HL-60/S4 treated with retinoic acid at 250 ng/mL for 4 days and 3 days (cell line): ENCODE measurements around the gene BPIFB1.

Source experiments
- in situ Hi-C: fragments of 300-500 bp; cut with MboI; formaldehyde crosslinking; loops from 2 replicates; pipeline ENCODE4 v1.7.0; 2022; ENCODE audit warnings: low sequenced_read_pairs

BPIFB1 gene

DNA sequence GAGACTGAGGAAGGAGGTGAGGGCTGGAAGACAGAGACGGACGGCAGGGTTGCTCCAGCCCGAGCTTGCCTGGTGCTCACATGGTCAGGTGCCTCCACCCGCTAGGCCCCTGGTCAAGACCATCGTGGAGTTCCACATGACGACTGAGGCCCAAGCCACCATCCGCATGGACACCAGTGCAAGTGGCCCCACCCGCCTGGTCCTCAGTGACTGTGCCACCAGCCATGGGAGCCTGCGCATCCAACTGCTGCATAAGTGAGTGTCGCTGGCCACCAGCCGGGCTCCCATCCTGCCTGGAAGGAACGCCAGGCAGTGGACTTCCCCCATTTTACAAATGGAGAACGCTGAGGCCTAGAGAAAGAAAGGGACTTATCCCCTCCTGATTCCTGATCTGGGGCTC is 7.8 kb downstream of the BPIFB1 start:
- in situ Hi-C loops = loop anchor here (25.0 kb wide), 1 partner anchor 379 kb away; no protein-coding TSS in a partner anchor

DNA sequence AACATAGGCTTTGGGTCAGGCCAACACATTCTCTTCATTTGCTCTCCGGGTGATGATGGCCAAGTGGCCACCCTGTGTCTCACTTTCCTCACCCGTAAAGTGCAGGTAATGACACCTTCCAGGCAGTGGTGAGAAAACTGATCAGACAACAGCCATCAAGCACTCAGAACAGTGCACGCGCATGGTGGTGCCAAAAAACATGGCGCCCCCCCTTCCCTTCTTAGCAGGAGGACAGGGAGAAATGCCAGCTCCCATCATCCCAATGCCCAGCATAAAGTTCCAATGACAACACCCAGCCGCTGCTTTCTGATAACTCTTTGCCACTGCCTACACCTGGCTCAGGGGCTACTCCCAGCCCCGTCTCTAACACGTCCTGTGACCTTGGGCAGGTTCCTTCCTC is 8.4 kb downstream of the BPIFB1 start:
- in situ Hi-C loops = loop anchor here (25.0 kb wide), 1 partner anchor 379 kb away; no protein-coding TSS in a partner anchor

DNA sequence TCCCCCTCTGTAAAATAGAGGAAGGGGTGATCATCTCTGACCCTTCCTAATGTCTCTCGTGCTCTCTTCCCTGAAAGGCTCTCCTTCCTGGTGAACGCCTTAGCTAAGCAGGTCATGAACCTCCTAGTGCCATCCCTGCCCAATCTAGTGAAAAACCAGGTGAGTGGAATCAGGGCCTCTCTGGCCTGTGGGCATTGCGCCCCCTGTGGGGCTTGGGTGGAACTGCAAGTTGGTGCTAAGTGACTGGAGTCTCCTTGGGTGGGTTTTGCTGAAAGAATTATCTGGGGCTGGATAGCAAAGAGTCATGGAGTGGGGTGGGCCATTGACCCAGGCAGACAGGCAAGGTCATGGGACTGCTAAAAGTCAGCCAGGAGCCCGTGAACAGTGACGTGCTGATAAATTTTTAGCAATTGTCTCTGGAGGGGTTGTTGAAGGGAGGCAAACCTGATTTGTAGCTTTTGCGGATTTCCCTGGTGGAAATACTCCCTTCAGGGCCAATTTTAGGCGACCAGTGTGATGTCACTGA is 8.9 kb downstream of the BPIFB1 start:
- in situ Hi-C loops = loop anchor here (25.0 kb wide), 1 partner anchor 380 kb away; no protein-coding TSS in a partner anchor

DNA sequence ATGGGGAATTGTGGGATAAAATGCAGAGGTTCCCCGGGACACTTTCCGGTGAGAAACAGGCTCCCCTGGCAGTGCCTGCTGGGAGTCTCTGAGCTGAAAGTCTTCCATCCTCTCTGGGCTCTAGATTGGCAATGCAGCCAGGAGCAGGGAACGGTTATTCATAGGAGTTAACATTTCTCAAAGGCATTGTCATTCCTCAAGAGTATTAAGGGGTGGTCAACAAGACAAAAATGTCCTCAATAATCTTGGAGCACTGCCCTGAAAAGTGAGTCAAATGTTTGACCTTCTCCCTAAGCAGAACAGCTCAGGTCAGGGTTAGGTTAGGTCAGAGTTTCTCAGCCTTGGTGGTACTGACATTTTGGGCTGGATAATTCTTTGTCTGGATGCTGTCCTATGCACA is 13.2 kb downstream of the BPIFB1 start:
- in situ Hi-C loops = loop anchor here (25.0 kb wide), 1 partner anchor 384 kb away; no protein-coding TSS in a partner anchor

DNA sequence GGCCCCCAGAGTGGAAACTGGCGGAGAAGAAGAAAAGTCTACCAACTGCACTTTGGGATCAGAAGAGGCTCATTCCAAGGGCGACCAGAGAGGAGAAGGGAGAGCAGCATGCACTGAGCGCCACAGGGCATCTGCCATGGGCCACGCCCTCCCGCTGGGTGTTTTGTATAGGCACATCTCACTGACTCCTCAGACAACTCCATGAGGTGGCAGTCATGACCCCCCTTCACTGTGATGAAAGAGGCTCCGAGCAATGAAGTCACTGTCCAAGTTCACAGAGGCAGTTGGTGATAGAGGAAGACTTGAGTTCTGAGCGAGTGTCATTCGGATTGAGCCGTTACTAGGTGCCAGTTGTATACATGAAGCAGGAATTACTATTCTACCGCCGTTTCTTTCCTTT is 15.4 kb downstream of the BPIFB1 start:
- in situ Hi-C loops = loop anchor here (25.0 kb wide), 1 partner anchor 386 kb away; no protein-coding TSS in a partner anchor

DNA sequence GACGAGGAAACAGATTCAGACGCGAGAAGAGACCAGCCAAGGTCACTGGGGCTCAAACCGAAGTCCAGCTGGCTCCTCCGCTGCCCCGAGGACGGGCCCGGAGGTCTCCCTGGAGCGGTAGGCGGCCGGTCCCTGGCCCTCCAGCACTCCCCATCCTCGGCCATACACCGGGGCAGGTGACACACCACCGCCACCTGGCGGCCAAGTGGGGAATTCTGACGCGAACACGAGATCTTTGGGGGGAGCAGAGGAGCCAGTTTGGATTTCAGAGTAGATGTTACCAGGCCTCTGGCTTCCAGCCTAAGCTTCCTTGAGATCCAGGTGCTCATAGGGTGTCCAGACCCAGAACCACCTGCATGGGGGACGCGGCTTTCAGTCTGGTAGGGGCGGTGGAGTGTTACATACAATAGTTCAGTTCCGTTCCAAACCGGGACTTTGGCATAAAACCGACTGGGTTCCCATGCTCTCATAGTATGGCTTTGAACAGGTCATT is 16.1 kb downstream of the BPIFB1 start:
- in situ Hi-C loops = loop anchor here (25.0 kb wide), 1 partner anchor 387 kb away; no protein-coding TSS in a partner anchor

DNA sequence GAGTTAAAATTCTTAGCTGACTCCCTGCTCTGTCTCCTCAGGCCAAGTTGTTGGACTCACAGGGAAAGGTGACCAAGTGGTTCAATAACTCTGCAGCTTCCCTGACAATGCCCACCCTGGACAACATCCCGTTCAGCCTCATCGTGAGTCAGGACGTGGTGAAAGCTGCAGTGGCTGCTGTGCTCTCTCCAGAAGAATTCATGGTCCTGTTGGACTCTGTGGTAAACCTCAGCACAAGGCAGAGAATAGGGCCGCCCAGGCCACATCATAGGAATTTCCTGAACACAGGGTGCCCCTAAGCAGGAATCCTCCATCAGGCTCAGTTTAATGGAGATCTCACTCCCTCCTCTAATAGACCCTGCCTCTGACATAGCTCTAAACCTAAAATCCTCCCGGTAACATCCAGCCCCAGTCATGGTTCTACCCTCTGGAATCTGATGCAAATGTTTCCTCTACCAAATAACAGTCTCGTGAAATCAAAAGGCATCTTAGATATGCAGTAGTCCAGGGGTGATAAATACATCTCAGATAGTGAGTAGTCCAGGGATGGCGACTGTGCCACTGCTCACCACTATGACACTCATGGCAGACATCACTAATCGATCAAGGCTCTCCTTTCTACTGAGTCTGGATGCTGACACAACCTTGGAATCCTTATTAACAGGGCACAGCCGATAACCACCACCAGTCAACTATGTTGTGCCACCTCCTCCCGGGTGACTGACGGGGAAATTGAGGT is 18.3 kb downstream of the BPIFB1 start:
- in situ Hi-C loops = no loop called here

DNA sequence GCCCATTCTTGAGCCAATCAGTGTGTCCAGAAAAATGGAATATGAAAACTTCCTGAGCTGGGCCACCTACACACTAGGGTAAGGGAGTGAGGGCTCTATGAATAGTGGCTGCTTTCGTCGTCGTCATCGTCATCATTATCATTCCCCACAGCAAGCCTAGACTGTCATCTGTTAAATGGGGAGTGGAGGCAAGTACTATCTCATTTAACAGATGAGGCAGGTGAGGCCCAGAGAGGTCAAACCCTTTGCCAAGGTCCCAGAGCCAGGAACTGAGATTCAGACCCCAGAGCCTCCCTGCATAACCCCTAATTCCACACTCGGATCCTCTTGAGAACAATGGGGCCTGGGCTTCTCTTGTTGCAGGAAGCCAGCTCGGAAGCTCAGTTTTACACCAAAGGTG is 20.6 kb downstream of the BPIFB1 start:
- in situ Hi-C loops = no loop called here

DNA sequence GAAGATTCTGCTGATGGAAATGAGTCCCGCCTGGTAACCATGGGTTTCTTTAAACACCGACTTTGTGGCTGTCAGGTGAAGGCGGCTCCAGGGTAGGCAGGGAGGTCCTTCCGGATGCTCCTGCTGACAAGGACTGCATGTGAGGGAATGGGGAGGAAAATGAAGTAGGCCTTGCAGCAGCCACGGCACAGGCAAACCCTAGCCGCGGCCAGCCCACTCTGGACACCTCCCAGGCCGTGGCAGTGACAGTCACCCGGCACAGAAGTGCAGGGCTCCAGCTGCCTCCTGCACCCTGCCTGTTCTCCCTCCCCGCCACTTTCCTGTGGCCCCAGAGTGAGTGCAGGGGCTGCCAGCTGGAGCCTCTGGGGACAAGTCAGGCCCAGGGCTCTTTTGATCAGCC is 21.0 kb downstream of the BPIFB1 start:
- in situ Hi-C loops = no loop called here

DNA sequence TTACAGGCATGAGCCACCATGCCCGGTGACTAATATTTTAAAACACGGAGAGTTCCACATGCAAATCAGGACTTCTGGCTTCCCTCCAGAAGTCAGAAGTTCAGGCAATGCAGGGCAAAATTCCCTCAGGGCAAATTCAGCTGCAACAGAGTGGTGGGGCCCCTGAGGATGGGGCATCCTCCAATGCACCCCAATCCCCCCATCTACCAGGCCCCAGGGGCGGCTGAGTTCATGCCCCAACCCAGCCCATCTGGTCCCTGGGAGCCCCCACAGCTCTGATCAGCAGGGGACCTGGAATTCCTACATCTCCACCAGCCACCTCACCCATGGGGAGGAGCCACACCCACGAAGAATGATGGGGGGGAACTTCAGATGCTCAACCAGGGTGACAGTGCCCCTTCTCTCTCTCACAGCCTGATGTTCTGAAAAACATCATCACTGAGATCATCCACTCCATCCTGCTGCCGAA is 22.6 kb downstream of the BPIFB1 start:
- in situ Hi-C loops = no loop called here

DNA sequence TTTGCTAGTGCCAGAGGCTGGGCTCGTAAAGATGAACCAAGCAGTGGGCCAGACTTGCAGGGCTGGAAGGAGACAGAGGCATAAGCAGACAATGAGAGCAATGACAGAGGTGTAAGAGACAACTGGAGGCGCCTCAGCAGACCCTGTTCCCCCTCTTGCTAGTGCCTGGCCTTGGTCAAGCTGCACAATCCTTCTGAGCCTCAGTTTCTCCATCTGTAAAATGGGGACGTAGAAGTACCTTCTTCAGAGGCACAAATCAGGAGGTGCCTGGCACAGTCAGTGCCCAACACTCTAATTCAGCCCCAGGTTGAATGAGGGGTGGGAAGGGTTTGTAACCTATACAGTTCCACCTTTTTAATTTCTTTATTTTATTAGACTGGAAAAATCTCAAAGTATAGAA is 23.2 kb downstream of the BPIFB1 start:
- in situ Hi-C loops = no loop called here

DNA sequence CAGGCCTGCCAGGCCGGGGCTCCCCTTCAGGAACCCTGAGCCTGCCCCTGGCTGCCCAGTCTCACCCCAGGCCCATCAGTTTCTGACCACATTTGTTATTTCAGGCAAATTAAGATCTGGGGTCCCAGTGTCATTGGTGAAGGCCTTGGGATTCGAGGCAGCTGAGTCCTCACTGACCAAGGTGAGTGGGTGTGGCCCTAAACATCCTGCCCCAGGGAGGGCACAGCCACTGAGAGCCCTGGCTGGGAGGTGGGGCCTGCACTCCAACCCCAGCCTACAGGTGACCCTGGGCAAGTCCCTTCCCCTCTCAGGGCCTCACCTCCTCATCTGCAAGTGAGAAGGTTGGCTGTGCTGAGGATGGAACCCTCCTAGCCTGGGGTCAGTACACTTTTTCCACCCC is 23.8 kb downstream of the BPIFB1 start:
- in situ Hi-C loops = no loop called here

DNA sequence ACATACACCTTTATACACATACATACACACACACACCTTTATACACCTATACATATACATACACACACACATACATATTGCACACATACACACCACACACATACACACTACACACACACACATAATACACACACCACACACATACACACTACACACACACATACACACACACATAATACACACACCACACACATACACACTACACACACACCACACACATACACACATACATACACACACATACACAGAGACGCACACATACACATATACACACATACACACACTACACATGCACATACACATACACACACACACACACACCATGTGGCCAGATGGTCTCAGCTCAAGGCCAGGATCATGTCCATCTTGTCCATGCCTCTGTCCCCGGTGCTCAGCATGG is 25.7 kb downstream of the BPIFB1 start:
- in situ Hi-C loops = no loop called here

DNA sequence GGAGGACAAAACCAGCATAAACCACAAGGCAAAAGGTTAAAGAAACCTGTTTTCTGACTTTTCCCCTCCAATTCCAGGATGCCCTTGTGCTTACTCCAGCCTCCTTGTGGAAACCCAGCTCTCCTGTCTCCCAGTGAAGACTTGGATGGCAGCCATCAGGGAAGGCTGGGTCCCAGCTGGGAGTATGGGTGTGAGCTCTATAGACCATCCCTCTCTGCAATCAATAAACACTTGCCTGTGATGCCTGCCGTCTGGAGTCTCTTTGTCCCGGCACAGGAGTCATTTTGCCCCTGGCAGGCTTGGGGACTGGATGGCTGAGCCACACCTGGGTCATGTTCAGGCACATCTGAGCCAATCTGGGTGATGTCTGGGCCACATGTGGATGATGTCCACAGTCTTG is 26.6 kb downstream of the BPIFB1 start:
- in situ Hi-C loops = no loop called here

DNA sequence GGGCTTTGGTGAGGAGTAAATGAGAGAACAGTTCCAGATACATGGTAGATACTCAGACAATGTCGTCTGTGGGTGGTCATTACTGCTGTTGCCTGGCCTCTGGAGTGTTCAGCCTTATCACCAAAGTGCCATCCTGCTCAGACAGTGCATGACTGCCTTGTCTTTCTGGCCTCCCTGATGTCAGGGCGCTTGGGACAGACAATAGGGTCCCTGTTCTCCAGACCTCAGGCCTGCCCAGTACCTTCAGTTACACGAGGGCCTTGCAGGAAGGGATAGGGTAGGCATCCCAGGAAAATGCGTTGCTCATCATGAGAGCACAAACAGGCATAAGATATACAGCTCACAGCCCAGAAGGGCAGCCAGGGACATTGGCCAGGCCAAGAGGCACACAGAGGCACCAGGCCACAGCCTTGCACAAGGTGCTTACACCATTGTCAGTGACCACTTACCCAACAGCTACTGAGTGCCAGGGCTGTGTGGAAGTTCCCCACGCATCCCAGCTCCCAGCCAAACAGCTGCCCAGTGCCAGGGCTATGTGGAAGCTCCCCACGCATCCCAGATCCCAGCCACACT is 27.4 kb downstream of the BPIFB1 start:
- in situ Hi-C loops = no loop called here

DNA sequence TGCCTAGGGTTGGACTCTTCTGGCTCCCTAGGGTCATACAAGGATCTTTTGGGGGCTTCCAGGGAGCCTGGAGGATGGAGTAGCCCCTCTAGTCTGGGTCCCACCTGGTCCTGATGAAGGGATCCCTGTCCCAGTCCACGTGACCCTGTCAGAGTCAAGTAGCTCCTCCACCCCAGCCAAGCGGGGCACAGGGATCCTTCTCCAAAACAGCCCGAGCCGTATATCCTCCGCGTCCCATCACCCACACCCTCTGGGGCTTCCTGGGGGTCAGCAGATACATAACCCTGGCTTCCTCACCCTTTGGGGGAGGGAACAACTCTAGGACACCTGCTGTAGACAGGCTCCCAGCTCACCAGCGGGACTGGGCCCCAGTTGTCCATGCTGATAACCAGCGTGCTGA is 28.0 kb downstream of the BPIFB1 start:
- in situ Hi-C loops = no loop called here

DNA sequence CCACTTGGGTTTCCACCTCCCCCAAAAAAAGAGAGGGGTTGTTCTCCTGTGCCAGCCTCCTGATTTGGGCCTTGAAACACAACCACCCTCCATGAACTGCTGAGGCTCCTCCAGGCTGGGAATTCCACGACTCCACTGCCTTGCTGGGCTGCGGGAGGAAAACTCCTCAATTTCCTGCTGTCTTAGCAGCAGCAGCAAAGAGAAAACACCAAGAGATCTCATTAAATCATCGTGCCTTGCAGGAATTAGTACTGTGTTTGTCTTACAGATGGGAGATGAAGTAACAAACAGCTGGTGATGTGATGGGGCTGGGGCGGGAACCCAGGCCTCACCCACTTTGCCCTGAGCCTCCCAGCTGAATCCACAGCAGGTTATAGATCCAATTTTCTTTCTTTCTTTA is 29.0 kb downstream of the BPIFB1 start:
- in situ Hi-C loops = no loop called here

DNA sequence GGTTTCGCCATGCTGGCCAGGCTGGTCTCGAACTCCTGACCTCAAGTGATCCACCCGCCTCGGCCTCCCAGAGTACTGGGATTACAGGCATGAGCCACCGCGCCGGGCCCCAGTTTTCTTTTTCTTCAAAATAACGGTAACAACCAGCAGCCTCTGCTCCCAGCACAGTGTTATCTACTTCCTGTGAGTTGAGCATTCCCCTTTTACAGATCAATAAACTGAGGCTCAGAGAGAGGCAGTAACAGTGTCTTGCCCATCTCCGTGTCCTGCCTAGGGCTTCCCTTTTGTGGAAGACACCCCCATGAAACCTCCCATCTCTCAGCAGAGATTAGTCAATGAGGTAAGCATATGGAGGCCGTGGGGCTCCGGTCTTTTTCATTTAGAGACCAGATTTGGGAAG is 29.6 kb downstream of the BPIFB1 start:
- in situ Hi-C loops = no loop called here

DNA sequence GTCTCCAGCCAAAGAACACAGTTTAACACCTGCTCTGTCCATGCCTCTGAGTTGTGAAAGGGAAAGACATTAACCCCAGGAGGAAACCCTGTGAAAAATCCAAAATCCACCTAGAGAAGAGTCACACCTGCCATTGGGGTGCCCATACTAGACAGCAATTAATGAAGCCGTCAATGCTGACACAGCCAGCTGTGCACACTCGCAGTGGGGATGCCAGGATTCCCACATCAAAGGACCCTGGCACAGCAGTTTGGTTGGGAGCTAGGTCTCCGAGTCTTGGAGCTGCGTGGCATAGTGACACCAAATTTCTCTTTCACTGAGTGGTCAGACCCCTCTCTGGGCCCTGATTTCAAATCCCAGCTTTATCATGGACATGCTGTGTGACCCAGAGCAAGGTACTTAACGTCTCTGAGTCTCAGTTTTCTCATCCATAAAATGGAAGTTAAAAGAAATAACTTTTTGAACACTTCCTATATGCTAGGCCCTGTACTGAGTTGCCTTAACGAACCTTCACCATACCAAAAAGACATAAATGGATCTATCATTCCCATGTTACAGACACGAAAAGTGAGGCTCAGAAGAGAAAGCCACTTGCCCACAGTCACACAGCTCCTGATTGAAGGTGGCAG is 30.8 kb downstream of the BPIFB1 start:
- in situ Hi-C loops = no loop called here

DNA sequence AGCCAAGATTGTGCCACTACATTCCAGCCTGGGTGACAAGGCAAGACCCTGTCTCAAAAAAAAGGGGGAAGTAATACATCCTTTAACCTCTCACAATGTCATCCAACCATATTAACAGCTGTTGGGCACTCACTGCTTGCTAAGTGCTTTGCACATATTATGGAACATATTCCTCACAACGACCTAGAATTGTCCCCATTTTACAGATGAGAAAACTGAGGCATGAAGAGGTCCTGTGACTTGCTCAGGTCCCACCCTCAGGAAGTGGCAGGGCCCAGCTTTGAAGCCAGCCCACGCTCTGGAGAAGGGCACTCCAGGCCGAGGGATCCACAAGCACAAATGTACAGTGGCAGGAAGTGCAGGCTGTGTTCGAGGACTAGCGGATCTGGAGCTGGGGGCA is 33.3 kb downstream of the BPIFB1 start:
- in situ Hi-C loops = no loop called here

DNA sequence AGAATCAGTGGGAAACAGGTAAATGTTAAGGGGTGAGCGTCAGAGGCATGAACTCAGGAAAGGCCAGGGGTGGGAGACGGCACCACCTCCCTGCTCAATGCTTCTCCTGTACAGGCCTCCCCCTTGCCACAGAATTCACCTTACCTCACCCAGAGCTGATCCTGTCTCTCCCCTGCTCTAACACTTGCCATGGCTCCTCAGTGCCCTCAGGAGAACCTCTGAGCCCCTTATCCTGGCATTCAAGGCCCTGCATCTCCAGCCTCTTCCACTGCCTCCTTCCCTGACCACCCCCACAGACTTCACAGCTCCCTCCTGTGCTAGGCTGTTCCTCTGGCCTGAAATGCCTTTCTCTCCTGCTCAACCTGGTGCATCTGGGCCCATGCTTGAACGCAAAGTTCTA is 33.9 kb downstream of the BPIFB1 start:
- in situ Hi-C loops = no loop called here
